ENCODE results near the gene CDC42BPB.

DNA sequence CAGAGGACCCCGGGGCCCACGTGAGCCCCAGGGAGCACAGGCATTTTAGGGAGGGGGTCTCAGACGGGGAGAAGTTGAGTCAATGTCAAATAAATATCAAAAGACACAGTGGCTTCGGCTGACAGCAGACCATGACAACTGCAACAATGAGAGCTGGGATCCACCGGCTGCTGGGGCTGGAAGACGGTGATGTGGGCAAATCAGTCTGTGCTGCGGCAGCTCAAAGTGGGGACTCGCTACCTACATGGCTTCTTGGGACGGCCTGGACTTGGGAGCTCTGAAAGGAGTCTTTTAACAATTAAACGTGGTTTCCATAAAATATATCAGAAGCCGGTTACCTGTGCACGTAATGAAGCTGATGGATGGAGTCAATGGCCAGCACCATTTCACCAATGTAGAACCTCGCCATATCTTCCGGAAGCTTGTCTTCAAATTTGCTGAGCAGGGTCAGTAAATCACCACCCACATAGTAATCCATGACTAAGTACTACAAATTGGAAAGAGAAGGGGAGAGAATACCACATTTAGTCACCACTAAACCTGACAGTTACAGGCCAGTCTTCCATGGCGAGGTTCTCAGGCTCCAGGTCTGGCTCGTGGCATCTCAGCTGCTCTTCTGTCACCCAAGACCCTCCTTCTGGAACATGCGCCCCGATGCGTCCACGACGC, 58.0 kb downstream of the CDC42BPB start:
- TF ChIP-seq, protein P1, sequence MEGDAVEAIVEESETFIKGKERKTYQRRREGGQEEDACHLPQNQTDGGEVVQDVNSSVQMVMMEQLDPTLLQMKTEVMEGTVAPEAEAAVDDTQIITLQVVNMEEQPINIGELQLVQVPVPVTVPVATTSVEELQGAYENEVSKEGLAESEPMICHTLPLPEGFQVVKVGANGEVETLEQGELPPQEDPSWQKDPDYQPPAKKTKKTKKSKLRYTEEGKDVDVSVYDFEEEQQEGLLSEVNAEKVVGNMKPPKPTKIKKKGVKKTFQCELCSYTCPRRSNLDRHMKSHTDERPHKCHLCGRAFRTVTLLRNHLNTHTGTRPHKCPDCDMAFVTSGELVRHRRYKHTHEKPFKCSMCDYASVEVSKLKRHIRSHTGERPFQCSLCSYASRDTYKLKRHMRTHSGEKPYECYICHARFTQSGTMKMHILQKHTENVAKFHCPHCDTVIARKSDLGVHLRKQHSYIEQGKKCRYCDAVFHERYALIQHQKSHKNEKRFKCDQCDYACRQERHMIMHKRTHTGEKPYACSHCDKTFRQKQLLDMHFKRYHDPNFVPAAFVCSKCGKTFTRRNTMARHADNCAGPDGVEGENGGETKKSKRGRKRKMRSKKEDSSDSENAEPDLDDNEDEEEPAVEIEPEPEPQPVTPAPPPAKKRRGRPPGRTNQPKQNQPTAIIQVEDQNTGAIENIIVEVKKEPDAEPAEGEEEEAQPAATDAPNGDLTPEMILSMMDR (IDR thresholded peaks at IDR 0.05), result no peak
- no peak for TF ChIP-seq POLR2A (IDR thresholded peaks at IDR 0.05)

All from lower leg skin (tissue), 3 donors.